HuH-7.5 (cell line): ENCODE data around the gene CFAP410.

ENCODE experiments used
- DNase-seq: peaks from one replicate; pipeline ENCODE4 v3.0.0; 2011; ENCODE audit warnings: low spot score

CFAP410 gene

DNA sequence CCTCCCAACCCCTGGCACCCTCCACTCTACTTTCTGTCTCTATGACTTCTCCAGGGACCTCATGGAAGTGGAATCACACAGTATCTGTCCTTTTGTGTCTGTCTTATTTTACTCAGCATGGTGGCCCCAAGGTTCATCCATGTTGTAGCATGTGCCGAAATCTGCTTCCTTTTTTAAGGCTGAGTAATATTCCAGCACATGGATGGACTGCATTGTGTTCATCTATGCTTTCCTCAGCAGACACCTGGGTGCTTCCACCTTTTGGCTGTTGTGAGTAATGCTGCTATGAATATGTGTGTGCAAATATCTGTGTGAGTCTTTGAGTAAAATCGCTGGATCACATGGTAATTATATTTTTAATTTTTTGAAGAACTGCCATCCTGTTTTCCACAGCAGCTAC is 40.9 kb downstream of the CFAP410 start:
- DNase-seq = no peak

DNA sequence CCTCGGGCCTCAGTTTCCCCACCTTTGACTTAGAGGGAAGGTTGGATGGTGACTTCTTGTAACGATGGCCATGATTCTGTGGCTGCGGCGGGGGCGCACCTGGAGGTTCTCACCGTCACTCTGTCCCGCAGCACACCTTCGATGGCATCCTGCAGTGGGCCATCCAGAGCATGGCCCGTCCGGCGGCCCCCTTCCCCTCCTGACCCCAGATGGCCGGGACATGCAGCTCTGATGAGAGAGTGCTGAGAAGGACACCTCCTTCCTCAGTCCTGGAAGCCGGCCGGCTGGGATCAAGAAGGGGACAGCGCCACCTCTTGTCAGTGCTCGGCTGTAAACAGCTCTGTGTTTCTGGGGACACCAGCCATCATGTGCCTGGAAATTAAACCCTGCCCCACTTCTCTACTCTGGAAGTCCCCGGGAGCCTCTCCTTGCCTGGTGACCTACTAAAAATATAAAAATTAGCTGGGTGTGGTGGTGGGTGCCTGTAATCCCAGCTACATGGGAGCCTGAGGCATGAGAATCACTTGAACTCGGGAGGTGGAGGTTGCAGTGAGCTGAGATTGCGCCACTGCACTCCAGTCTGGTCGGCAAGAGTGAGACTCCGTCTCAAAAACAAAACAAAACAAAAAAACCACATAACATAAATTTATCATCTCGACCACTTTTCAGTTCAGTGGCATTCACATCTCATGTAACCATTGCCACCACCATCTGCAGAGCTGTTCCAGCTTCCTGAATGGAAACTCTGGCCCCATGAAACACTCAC is 41.5 kb downstream of the CFAP410 start:
- peak; percentile 96 for DNase-seq

DNA sequence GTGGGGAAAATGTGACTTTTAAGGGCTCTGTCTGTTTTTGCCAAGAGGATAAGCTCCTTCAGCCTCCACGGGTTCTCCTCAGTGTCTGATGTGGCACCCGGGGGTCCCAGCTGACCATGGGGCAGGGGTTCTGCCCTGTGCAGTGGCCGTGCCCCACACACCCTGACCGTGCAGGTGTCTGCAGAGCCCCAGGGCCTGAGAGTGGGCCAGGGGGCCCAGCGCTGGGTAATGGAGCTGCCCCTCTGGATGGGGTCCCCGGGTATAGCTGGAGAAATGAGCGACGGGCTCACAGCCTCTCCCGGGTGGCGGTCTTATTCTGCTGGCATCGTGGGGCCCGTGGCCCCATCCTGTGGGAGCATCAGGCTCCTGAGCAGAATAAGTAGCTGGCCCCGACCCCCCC is 42.3 kb downstream of the CFAP410 start:
- DNase-seq = no peak

DNA sequence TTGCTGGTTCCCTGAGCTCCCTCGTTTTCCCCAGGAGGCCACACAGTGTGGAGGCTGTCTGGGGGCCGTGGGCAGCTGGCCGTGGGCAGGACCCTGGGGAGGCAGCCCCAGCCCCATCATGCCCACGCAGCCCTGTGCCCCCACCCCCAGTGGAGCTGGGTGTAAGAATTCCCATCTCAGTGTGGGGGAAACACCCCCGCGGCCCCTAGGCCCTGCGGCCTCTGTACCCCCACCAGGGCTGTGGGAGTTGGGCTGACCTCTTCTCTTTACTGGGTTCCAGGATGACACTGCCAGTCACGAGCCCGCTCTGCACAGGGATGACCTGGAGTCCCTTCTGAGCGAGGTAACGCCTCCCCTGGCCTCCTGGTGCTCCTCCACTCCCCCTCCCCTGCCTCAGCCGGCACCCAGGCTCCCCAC is 43.1 kb downstream of the CFAP410 start:
- no peak for DNase-seq

DNA sequence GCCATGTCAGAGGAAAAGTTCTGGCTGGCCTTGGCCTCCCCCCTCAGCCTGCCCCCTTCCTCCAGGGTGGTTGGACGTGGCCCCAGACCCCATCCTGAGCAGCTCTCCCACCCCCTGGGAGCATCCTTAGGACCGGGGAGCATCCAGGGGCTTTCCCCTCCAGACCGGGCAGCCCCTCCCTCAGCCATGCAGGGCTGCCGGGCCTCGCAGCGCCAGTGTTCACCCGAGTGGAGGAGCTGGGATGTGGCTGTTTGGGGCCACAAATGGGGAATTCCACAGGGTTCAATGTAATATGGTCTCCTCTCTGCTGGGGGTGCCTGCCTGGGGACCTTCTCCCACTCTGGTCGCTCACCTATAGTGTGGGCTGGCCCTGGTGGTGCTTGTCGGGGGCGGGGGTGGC is 43.5 kb downstream of the CFAP410 start:
- DNase-seq = no peak

- DNase-seq = no peak
Measured at GRCh38 chr21:44295163-44295573, 44.0 kb downstream of the CFAP410 start.

- DNase-seq = no peak
Measured at GRCh38 chr21:44294391-44295162, 44.6 kb downstream of the CFAP410 start.

- DNase-seq = no peak
Measured at GRCh38 chr21:44293551-44294231, 45.5 kb downstream of the CFAP410 start.

- DNase-seq = no peak
Measured at GRCh38 chr21:44292812-44293195, 46.4 kb downstream of the CFAP410 start.

DNA sequence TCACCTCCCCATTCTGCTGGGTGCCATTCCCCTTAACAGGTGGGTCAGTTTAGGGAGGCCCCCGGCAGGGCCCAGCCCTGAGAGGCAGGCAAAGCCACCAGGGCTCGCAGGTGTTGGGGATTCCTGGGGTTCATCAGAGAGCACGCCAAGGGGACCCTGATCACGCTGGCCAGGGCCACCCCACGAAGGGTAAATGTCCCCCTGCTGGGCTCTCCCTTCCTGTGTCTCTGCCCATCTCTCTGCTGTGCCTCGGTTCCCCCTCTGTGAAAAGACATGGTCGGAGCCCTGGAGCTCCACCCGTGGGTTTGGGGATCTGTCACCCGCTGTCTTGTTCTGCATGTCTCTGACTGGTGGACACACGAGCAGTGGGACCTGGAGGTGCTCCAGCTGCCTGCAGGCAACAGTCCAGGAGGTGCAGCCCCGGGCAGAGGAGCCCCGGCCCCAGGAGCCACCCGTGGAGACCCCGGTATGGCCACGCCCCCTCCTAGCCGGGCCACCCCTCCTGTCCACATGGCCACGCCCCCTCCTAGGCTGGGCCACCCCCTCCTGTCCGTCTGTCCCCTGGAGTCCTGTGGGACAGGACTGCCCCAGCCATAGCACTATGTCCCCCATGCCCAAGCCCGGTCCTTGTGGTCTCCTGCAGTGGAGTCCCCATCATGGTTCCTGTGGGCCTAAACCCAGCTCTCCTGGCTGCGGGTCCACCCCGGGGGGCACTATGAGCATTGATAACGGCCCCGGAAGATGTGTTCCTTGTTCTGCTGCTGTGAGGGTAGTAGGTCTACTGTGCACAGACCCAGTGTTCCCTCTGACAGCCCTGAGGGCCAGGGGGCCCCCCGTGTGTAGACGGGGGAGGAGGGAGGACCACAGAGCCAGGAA is 47.0 kb downstream of the CFAP410 start:
- DNase-seq = no peak

GRCh38 chr21:44291078-44291935 is 47.9 kb downstream of the CFAP410 start:
- no peak for DNase-seq

GRCh38 chr21:44290327-44291077 is 48.7 kb downstream of the CFAP410 start:
- no peak for DNase-seq

GRCh38 chr21:44289381-44290010 is 49.7 kb downstream of the CFAP410 start:
- no peak for DNase-seq

- DNase-seq = no peak
Measured at GRCh38 chr21:44288251-44289110, 50.7 kb downstream of the CFAP410 start.

GRCh38 chr21:44286716-44287632 is 52.2 kb downstream of the CFAP410 start:
- no peak for DNase-seq

DNA sequence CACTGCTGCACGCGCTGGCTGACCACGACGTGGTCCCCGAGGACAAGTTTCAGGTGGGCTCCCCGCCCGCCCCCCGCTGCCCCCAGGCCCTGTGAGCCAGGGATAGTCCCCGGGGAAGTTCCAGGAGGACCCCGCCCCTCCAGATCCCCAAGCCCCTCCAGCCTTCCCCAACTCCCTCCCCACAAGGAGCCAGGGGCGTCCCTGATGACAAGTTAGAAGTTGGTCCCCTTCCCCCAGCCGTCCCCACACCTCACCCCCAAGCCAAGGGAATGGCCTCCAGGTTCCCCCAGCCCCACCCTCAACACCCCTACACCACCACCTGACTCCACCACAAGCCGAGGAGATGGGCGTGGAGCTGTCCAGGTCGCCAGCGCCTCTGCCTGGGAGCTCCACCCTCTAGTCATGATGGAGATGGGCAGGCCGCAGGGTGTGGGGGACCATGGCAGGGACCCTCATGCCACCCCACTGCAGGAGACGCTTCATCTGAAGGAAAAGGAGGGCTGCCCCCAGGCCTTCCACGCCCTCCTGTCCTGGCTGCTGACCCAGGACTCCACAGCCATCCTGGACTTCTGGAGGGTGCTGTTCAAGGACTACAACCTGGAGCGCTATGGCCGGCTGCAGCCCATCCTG is 53.0 kb downstream of the CFAP410 start:
- no peak for DNase-seq
